ENCODE data around the gene BCKDHB.

BCKDHB gene

DNA sequence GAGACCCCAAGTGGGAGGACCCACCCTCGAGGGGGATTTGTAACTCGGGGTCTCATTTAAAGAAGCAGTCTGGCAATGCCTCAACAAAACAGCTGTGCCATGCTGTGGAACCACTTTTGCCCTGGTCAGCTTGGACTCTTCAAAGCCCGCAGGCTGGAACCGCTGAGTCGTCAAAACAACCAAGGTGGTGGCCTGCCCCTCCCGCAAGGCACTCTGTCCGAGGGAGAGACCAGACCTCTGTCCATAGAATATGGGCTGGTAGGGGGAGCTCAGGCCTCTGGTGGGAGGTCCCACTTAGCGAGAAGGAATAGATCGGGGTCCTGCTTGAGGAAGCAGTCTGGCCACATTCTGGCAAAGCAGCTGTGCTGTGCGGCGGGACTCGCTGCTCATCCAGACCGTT is 208.1 kb downstream of the BCKDHB start:
- no peak overlapping the region for H3K27ac ChIP-seq
- peaks cover 0 to 5% (median 0%) of the 10 kb centered on the region in 3 donors for H3K9me3 ChIP-seq
- no peaks in the 10 kb centered on the region for H3K36me3 ChIP-seq
- no peaks in the 10 kb centered on the region for H3K4me1 ChIP-seq
- no peak for DNase-seq
- no peaks in the 10 kb centered on the region for H3K27me3 ChIP-seq
- H3K4me3 ChIP-seq = no peak overlapping the region
- intact Hi-C loops (cut with DNase I; ENCODE audit: low total_unique reads) = no loop called here
- TF ChIP-seq, protein P1, sequence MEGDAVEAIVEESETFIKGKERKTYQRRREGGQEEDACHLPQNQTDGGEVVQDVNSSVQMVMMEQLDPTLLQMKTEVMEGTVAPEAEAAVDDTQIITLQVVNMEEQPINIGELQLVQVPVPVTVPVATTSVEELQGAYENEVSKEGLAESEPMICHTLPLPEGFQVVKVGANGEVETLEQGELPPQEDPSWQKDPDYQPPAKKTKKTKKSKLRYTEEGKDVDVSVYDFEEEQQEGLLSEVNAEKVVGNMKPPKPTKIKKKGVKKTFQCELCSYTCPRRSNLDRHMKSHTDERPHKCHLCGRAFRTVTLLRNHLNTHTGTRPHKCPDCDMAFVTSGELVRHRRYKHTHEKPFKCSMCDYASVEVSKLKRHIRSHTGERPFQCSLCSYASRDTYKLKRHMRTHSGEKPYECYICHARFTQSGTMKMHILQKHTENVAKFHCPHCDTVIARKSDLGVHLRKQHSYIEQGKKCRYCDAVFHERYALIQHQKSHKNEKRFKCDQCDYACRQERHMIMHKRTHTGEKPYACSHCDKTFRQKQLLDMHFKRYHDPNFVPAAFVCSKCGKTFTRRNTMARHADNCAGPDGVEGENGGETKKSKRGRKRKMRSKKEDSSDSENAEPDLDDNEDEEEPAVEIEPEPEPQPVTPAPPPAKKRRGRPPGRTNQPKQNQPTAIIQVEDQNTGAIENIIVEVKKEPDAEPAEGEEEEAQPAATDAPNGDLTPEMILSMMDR (IDR thresholded peaks at IDR 0.05) = no peak

DNA sequence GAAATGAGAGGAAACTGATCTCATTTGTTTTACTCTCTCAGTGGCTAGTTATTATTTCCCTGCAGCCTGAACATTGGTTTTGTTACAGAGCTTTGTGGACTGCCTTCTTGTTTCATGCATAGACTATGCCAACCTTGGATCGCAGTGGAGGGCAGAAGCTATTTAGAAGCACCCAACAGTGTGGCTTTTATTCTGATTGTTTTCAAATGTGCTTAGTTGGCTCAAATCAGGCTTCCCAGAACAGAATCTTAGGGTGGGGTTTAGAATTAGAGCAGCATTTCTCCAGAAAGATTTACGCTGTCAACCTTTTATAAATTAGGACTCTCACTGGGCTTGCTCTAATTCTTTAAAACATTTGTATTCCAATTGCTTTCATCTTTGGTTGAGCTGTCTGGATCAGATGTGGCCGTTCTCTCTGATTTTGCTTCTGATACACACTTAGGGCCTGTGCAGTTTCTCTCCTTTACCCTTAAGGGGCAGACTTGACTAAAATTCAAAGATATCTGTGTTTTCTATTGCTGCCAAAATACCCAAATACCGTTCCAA is 210.3 kb downstream of the BCKDHB start:
- no peaks in the 10 kb centered on the region for H3K27me3 ChIP-seq
- TF ChIP-seq, protein P1 (IDR thresholded peaks at IDR 0.05) = no peak
- intact Hi-C loops (cut with DNase I; ENCODE audit: low total_unique reads) = no loop called here
- DNase-seq = no peak
- no peaks in the 10 kb centered on the region for H3K36me3 ChIP-seq
- H3K4me1 ChIP-seq = no peaks in the 10 kb centered on the region
- H3K27ac ChIP-seq = no peak overlapping the region
- peaks cover 0 to 1% (median 0%) of the 10 kb centered on the region in 3 donors for H3K9me3 ChIP-seq
- no peak overlapping the region for H3K4me3 ChIP-seq

DNA sequence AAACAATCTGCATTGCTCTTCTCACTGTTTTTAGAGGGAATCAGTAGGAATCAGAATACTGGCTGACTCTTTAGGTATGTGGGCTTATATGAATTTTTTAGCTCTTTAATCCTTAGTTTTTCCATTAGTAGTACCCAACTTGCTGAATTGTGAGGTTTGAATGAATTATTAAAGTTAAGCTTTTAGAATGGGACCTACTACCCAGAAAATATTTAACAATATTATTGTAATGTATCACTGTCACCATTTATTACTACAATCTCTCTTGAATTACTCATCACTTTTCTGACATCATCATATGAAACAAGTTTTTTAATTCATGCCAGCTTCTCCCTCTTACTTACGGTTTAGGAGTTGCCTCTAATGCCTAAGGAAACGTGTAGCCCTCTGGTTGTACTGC is 212.7 kb downstream of the BCKDHB start:
- Histone ChIP-seq H3K4me3 (no peak overlapping the region), H3K27me3 (no peaks in the 10 kb centered on the region), H3K27ac (no peak overlapping the region), H3K9me3 (no peaks in the 10 kb centered on the region), H3K36me3 (no peaks in the 10 kb centered on the region), H3K4me1 (no peaks in the 10 kb centered on the region)
- intact Hi-C loops (cut with DNase I; ENCODE audit: low total_unique reads) = no loop called here
- no peak for DNase-seq
- TF ChIP-seq, protein P1 (IDR thresholded peaks at IDR 0.05) = no peak

DNA sequence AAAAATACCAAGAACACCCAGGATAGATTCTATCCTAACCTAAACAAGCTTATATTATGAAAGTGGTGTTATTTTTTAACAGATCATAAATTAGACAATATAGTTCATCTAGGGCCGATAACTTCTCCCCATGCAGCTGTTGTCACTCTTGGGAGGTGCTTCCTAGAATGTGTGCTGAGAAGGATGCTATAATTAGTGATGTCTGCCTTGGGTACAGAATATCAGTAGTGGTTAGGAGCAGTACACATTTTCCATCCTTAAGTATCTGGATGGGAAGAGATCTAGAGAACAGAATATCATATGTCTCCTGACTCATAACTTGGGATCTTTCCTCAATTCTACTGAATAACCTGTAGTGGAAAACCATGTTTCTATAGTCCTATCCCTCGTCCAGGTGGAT is 214.5 kb downstream of the BCKDHB start:
- TF ChIP-seq, protein P1 (IDR thresholded peaks at IDR 0.05) = no peak
- H3K4me3 ChIP-seq = no peak overlapping the region
- DNase-seq = no peak
- no peak overlapping the region for H3K27ac ChIP-seq
- H3K4me1 ChIP-seq = peaks cover 0 to 9% (median 0%) of the 10 kb centered on the region in 4 donors
- intact Hi-C loops (cut with DNase I; ENCODE audit: low total_unique reads) = no loop called here
- no peaks in the 10 kb centered on the region for H3K27me3 ChIP-seq
- H3K9me3 ChIP-seq = no peaks in the 10 kb centered on the region
- H3K36me3 ChIP-seq = no peaks in the 10 kb centered on the region

DNA sequence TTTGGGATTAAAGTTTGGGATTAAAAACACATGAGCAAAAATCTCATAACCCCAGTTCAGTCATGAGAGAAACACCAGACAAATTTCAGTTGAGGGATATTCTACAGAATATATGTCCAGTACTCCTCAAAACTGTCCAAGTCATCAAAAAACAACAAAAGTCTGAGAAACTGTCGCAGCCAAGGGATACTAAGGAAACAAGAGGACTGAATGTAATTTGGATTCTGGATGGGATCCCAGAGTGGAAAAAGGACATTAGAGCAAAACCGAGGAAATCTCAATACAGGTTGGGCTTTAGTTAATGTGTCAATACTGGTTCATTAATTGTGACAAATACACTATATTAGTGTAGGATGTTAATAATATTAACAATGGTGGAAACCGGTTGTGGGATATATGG is 219.3 kb downstream of the BCKDHB start:
- intact Hi-C loops (cut with DNase I; ENCODE audit: low total_unique reads) = no loop called here
- Histone ChIP-seq H3K4me1 (peaks cover 0 to 12% (median 2%) of the 10 kb centered on the region in 4 donors), H3K9me3 (no peaks in the 10 kb centered on the region), H3K36me3 (no peaks in the 10 kb centered on the region), H3K27me3 (no peaks in the 10 kb centered on the region), H3K27ac (no peak overlapping the region), H3K4me3 (no peak overlapping the region)
- DNase-seq = no peak
- TF ChIP-seq, protein P1 (IDR thresholded peaks at IDR 0.05) = no peak

DNA sequence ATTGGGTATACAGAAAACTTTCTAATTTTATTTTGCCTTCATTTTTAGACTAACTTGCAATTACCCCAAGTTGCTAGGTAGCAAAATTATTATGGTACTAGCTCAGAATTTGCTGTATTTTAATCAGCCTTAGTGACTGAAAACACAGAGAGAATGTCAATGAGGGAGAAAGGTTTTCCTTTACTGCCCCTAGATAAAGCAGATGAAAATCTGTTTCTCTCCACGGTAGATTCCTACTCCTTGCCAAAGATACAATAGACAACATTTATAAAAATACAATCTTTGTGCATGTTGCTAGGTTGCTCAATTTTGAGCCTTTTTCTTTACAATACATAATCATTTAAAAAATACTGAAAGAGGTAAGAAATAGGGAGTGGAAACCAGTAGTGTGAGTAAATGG is 222.2 kb downstream of the BCKDHB start:
- Histone ChIP-seq H3K9me3 (no peaks in the 10 kb centered on the region), H3K36me3 (no peaks in the 10 kb centered on the region), H3K27me3 (no peaks in the 10 kb centered on the region), H3K4me3 (no peak overlapping the region), H3K27ac (no peak overlapping the region), H3K4me1 (peaks cover 0 to 12% (median 2%) of the 10 kb centered on the region in 4 donors)
- TF ChIP-seq, protein P1 (IDR thresholded peaks at IDR 0.05) = no peak
- intact Hi-C loops (cut with DNase I; ENCODE audit: low total_unique reads) = no loop called here
- DNase-seq = no peak

Data from tibial artery (tissue), 4 donors.